ENCODE data around the gene RNF113B. TPM values are rescaled to one million over a fixed set of nuclear protein-coding genes. Genes with fewer than 3 reads are reported as not detected.

RNF113B gene
- total RNA-seq, 1 donor from 2014 or later = not detected

DNA sequence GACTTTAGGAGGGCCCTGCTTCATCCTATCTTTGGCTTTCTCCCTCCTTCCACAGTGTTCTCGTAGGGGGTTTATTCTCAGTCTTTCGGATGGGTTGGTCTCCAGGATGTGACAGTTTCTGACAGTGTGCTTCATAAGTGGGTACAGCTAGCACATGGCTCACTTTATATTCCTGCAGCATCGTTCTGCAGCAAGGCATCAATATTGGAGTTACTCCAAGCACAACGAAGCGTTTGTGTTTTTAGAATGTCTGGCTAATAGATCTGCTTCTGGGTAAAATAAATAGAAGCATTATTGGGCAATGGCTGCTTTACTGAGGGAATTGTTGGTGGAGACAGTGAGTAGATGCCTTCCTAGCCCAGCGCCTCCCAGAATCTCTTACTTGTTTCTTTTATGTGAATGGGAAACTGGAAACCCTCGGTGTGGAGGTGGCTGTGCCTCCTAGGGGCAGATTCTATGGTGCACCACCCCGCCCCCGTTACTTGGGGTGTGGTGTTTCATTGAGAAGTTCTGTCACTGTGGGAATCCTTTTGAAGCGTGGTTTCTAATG is 32.2 kb downstream of the RNF113B start:
- intact Hi-C loops (cut with DNase I) = no loop called here
- ATAC-seq (no peak), DNase-seq (ENCODE audit: low spot score) (no peak)

GRCh38 chr13:98144027-98144741 is 32.9 kb downstream of the RNF113B start:
- ATAC-seq (peak; percentile 53), DNase-seq (ENCODE audit: low spot score) (peak; percentile 61)
- intact Hi-C loops (cut with DNase I) = no loop called here

- no peak for DNase-seq (ENCODE audit: low spot score)
Observed at GRCh38 chr13:98143601-98144026, 33.5 kb downstream of the RNF113B start.

GRCh38 chr13:98143157-98143553 is 33.9 kb downstream of the RNF113B start:
- DNase-seq (ENCODE audit: low spot score) = no peak
- ATAC-seq = peak; percentile 3
- intact Hi-C loops (cut with DNase I) = no loop called here

More at GRCh38 chr13:98143601-98144026, 33.5 kb downstream of the RNF113B start:
- no peak for ATAC-seq
- intact Hi-C loops (cut with DNase I) = no loop called here

GRCh38 chr13:98142380-98143156 is 34.5 kb downstream of the RNF113B start, which contains the start of gene FARP1:
FARP1 (plus strand) TSS chr13:98143094; CDS start chr13:98213243, 70,149 bp downstream.
- intact Hi-C loops (cut with DNase I) = no loop called here
- DNase-seq (ENCODE audit: low spot score) (peak; percentile 80), ATAC-seq (peak; percentile 92)

DNA sequence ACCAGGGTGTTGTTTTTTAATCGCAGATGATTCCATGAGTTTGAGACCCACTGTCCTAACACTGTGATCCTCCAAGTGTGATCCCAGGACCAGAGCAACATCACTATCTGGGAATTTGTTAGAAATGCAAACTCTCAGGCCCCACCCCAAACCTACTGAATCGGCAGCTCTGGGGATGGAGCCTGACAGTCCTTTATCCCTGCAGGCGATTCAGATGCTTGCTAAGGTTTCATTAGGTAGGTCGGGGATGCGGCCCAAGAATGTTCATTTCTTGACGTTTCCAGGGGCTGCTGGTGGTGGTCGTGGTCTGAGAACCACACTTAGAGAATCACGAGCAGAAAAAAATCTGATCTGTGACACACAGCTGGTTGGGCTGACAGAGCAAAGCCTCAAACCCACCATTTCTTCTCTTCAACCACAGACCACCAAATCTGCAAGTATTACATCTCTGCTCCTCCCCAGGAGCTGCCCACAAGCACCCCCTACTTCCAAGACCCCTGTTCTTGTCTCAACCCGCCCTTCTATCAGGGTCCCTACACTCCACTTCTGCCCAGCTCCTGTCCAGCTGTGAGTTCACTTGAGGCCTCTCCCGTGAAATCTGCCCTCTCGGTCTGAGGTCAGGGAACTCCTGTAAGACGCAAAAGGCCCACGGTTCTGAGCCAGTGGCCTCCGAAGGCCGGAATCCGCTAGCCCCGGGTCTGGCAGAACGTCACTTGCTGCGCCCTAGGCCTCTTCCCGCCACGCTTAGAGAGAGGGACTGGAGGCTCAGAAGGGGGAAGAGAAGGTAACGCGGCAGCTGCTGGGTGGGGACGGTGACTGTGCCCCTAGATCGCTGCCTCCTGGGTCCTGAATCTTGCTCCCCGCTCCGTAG is 35.3 kb downstream of the RNF113B start:
- peak; percentile 65 for DNase-seq (ENCODE audit: low spot score)
- intact Hi-C loops (cut with DNase I) = no loop called here
- ATAC-seq = peak; percentile 40

- ATAC-seq (no peak), DNase-seq (ENCODE audit: low spot score) (no peak)
- intact Hi-C loops (cut with DNase I) = no loop called here
Observed at GRCh38 chr13:98141091-98141490, 36.0 kb downstream of the RNF113B start.

GRCh38 chr13:98134901-98135300 is 42.2 kb downstream of the RNF113B start:
- DNase-seq (ENCODE audit: low spot score) = no peak
- intact Hi-C loops (cut with DNase I) = no loop called here
- ATAC-seq = no peak

DNA sequence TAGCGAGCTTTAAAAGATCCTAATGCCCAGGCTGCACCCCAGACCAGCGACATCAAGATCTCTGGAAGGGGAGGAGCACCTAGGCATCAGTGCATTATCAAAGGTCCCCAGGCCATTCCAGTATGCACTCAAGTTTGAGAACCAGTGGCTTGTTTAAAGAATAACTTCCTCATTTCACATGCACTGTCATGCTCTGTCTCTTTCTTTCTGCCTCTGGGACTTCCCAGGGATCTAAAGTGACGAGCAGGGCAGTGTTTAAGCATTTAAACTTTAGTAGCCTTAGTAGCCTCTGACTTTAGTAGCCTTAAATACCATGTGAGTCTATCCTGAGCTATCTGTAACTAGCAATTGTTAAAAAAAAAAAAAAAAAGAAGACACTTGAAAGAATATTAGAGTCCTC is 43.1 kb downstream of the RNF113B start:
- intact Hi-C loops (cut with DNase I) = no loop called here
- ATAC-seq (no peak), DNase-seq (ENCODE audit: low spot score) (no peak)

- intact Hi-C loops (cut with DNase I) = no loop called here
- DNase-seq (ENCODE audit: low spot score) (no peak), ATAC-seq (no peak)
Observed at GRCh38 chr13:98129059-98129746, 47.9 kb downstream of the RNF113B start.

Small RNAs within 50 kb of the gene (microRNA-seq; reads per million reads assigned to microRNA genes)
- not detected for gene MIR3170

Other genes starting within 250 kb of the RNF113B start
- 115 TPM for gene IPO5, start 223.6 kb downstream of the RNF113B start, total RNA-seq
- 35.4 TPM for gene FARP1, start 34.2 kb downstream of the RNF113B start, total RNA-seq